Measurements from ENCODE around the gene OR5K3.

Gene OR5K3

DNA sequence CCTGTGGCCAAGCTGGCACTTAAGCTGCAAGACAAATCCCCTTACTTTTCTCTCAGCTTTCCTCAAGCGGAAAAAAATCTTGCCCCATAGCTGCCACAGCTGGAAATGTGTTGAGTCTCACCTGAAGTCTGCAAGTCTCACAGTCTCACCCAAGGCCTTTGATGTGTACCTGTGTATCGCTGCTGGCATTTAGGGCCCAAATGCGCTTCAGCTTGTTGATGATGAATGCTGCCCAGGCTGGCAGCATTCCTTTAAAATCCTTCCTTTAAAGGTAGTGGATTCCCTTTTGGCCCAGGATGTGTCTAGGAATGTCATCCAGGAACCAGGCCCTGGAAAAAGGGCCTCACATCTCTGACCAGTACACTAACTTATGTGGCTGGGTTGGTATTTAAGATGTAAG, 29.8 kb upstream of the OR5K3 start:
- CTCF ChIA-PET: interaction anchor here (0.6 kb wide), 1 partner anchor 38 kb away, joined by 3 read pairs; no protein-coding TSS in a partner anchor
- POLR2A ChIA-PET: no interaction called here
- Histone ChIP-seq H3K36me3 (ENCODE audit: control insufficient read depth in 2 of 2, insufficient read depth in 1 of 2, low read length in 2 of 2) (no peaks in the 10 kb centered on the region), H3K27ac (ENCODE audit: extremely low read depth, low read depth, low read length) (no peak overlapping the region), H3K4me3 (ENCODE audit: low read depth, low read length) (no peak overlapping the region), H3K4me1 (ENCODE audit: control insufficient read depth, insufficient read depth, low read length) (no peaks in the 10 kb centered on the region), H3K9me3 (ENCODE audit: control insufficient read depth, insufficient read depth, low read depth, low read length) (no peaks in the 10 kb centered on the region)
- TF ChIP-seq ZBTB7A (tag by site-specific recombination; IDR thresholded peaks at IDR 0.05; ENCODE audit: low read depth) (no peak), ZFP41 (tag by site-specific recombination; IDR thresholded peaks at IDR 0.05; ENCODE audit: borderline replicate concordance) (no peak), ZNF514 (tag by site-specific recombination; IDR thresholded peaks at IDR 0.05) (no peak), SP3 (tag by site-specific recombination; IDR thresholded peaks at IDR 0.05) (no peak), ZNF350 (tag by site-specific recombination; IDR thresholded peaks at IDR 0.05) (no peak), ZNF169 (tag by site-specific recombination; IDR thresholded peaks at IDR 0.05) (no peak), ZNF776 (tag by site-specific recombination; IDR thresholded peaks at IDR 0.05; ENCODE audit: borderline replicate concordance) (no peak), ZNF791 (tag by site-specific recombination; IDR thresholded peaks at IDR 0.05) (no peak), GLIS1 (tag by site-specific recombination; IDR thresholded peaks at IDR 0.05) (no peak), ZNF416 (tag by site-specific recombination; IDR thresholded peaks at IDR 0.05) (no peak)
- TF ChIP-seq, protein P1, sequence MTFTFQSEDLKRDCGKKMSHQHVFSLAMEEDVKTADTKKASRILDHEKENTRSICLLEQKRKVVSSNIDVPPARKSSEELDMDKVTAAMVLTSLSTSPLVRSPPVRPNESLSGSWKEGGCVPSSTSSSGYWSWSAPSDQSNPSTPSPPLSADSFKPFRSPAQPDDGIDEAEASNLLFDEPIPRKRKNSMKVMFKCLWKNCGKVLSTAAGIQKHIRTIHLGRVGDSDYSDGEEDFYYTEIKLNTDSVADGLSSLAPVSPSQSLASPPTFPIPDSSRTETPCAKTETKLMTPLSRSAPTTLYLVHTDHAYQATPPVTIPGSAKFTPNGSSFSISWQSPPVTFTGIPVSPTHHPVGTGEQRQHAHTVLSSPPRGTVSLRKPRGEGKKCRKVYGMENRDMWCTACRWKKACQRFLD (tag by site-specific recombination; IDR thresholded peaks at IDR 0.05): no peak
- TF ChIP-seq, protein P2, sequence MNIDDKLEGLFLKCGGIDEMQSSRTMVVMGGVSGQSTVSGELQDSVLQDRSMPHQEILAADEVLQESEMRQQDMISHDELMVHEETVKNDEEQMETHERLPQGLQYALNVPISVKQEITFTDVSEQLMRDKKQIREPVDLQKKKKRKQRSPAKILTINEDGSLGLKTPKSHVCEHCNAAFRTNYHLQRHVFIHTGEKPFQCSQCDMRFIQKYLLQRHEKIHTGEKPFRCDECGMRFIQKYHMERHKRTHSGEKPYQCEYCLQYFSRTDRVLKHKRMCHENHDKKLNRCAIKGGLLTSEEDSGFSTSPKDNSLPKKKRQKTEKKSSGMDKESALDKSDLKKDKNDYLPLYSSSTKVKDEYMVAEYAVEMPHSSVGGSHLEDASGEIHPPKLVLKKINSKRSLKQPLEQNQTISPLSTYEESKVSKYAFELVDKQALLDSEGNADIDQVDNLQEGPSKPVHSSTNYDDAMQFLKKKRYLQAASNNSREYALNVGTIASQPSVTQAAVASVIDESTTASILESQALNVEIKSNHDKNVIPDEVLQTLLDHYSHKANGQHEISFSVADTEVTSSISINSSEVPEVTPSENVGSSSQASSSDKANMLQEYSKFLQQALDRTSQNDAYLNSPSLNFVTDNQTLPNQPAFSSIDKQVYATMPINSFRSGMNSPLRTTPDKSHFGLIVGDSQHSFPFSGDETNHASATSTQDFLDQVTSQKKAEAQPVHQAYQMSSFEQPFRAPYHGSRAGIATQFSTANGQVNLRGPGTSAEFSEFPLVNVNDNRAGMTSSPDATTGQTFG (tag by site-specific recombination; IDR thresholded peaks at IDR 0.05; ENCODE audit: borderline replicate concordance): no peak
- TF ChIP-seq, protein P3, sequence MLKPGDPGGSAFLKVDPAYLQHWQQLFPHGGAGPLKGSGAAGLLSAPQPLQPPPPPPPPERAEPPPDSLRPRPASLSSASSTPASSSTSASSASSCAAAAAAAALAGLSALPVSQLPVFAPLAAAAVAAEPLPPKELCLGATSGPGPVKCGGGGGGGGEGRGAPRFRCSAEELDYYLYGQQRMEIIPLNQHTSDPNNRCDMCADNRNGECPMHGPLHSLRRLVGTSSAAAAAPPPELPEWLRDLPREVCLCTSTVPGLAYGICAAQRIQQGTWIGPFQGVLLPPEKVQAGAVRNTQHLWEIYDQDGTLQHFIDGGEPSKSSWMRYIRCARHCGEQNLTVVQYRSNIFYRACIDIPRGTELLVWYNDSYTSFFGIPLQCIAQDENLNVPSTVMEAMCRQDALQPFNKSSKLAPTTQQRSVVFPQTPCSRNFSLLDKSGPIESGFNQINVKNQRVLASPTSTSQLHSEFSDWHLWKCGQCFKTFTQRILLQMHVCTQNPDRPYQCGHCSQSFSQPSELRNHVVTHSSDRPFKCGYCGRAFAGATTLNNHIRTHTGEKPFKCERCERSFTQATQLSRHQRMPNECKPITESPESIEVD (tag by site-specific recombination; IDR thresholded peaks at IDR 0.05): no peak

DNA sequence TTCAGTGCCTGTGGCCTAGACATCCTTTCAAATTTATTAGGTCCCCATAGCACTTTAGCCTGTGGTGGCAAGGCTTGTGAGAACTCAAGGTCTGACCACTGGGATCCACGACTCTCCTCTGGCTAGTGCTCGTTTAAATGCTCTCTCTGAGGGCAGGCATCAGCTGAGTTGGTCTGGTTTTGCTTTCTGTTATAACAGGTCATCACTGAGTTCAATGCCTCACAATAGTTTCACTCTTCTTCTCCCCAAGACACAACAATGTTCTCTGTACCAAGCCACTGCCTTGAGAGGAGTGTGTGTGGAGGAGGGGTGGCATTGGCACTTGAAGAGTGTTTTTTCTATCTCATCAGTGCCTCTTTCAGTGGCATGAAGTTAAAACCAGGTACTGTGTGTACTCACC, 29.2 kb upstream of the OR5K3 start:
- Histone ChIP-seq H3K9me3 (ENCODE audit: control insufficient read depth, insufficient read depth, low read depth, low read length) (no peaks in the 10 kb centered on the region), H3K27ac (ENCODE audit: extremely low read depth, low read depth, low read length) (no peak overlapping the region), H3K36me3 (ENCODE audit: control insufficient read depth in 2 of 2, insufficient read depth in 1 of 2, low read length in 2 of 2) (no peaks in the 10 kb centered on the region), H3K4me1 (ENCODE audit: control insufficient read depth, insufficient read depth, low read length) (no peaks in the 10 kb centered on the region), H3K4me3 (ENCODE audit: low read depth, low read length) (no peak overlapping the region)
- ChIA-PET POLR2A (no interaction called here), CTCF (interaction anchor here (0.6 kb wide), 1 partner anchor 37 kb away, joined by 3 read pairs; no protein-coding TSS in a partner anchor)
- TF ChIP-seq, protein P4, sequence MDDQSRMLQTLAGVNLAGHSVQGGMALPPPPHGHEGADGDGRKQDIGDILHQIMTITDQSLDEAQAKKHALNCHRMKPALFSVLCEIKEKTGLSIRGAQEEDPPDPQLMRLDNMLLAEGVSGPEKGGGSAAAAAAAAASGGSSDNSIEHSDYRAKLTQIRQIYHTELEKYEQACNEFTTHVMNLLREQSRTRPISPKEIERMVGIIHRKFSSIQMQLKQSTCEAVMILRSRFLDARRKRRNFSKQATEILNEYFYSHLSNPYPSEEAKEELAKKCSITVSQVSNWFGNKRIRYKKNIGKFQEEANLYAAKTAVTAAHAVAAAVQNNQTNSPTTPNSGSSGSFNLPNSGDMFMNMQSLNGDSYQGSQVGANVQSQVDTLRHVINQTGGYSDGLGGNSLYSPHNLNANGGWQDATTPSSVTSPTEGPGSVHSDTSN (CRISPR knock-in tag; IDR thresholded peaks at IDR 0.05): no peak
- TF ChIP-seq, protein P5, sequence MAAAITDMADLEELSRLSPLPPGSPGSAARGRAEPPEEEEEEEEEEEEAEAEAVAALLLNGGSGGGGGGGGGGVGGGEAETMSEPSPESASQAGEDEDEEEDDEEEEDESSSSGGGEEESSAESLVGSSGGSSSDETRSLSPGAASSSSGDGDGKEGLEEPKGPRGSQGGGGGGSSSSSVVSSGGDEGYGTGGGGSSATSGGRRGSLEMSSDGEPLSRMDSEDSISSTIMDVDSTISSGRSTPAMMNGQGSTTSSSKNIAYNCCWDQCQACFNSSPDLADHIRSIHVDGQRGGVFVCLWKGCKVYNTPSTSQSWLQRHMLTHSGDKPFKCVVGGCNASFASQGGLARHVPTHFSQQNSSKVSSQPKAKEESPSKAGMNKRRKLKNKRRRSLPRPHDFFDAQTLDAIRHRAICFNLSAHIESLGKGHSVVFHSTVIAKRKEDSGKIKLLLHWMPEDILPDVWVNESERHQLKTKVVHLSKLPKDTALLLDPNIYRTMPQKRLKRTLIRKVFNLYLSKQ (tag by site-specific recombination; IDR thresholded peaks at IDR 0.05; ENCODE audit: borderline replicate concordance): no peak
- TF ChIP-seq ZFHX2 (tag by site-specific recombination; conservative IDR thresholded peaks at IDR 0.05): no peak

Data from HEK293 (cell line).